HFFc6 (cell line): ENCODE results near the gene D2HGDH. TPM values are rescaled to one million over a fixed set of nuclear protein-coding genes. Genes with fewer than 3 reads are reported as not detected.

ENCODE experiments used
- DNase-seq: peaks from one replicate; pipeline ENCODE4 v3.0.0-alpha.2; 2018
- H3K27ac Mint-ChIP-seq: 2 replicates; pipeline ENCODE4 v1.8.0; 2020; ENCODE audit warnings: mild to moderate bottlenecking, mixed read lengths
- H3K27me3 Mint-ChIP-seq: 2 replicates; pipeline ENCODE4 v1.8.0; 2021; ENCODE audit warnings: mild to moderate bottlenecking, moderate library complexity, mixed read lengths; ENCODE audit not compliant: insufficient read depth
- H3K36me3 Mint-ChIP-seq: 2 replicates; pipeline ENCODE4 v1.8.0; 2021; ENCODE audit warnings: low read depth, mixed read lengths
- H3K4me1 Mint-ChIP-seq: 2 replicates; pipeline ENCODE4 v1.8.0; 2020; ENCODE audit warnings: low read depth, mixed read lengths
- H3K4me3 Mint-ChIP-seq: 2 replicates; pipeline ENCODE4 v1.8.0; 2020; ENCODE audit warnings: mild to moderate bottlenecking, moderate library complexity, mixed read lengths
- H3K9me3 Mint-ChIP-seq: 2 replicates; pipeline ENCODE4 v1.8.0; 2020; ENCODE audit warnings: mild to moderate bottlenecking, mixed read lengths
- CTCF ChIP-seq: fragments of 200-600 bp; sonication (generic); IDR thresholded peaks from 2 replicates; pipeline ENCODE4 v1.5.0; 2021; ENCODE audit warnings: antibody characterized with exemption, mild to moderate bottlenecking
- total RNA-seq, 6 experiments: library from RNA; stranded (reverse); fragmentation: NEBNext Ultra II Directional; extraction: Animal tissue kit (Norgen Biotek cat#: 25700); gene quantifications; 2 replicates in 1 of 6; 3 replicates in 5 of 6; pipeline ENCODE4 v1.2.3, GENCODE V29; 2021

D2HGDH gene
- total RNA-seq, 6 experiments from 2014 or later = 14.0 to 21.6 (median 16.4) TPM

GRCh38 chr2:241794250-241794823, 59.9 kb downstream of the D2HGDH start:
- peaks cover 16% of the 10 kb centered on the region for H3K27me3 Mint-ChIP-seq

GRCh38 chr2:241795021-241795999, 60.9 kb downstream of the D2HGDH start:
- Mint-ChIP-seq H3K27me3 (peaks cover 17% of the 10 kb centered on the region), H3K9me3 (no peaks in the 10 kb centered on the region; the same call in 1 of the 2 replicates), H3K36me3 (no peaks in the 10 kb centered on the region), H3K27ac (no peak overlapping the region), H3K4me3 (no peak overlapping the region), H3K4me1 (no peaks in the 10 kb centered on the region)
- no peak for DNase-seq
- TF ChIP-seq CTCF = no peak

More at GRCh38 chr2:241794250-241794823, 59.9 kb downstream of the D2HGDH start:
- Mint-ChIP-seq H3K4me1 (no peaks in the 10 kb centered on the region), H3K9me3 (no peaks in the 10 kb centered on the region; the same call in 1 of the 2 replicates), H3K36me3 (no peaks in the 10 kb centered on the region; the same call in 1 of the 2 replicates), H3K4me3 (no peak overlapping the region), H3K27ac (no peak overlapping the region)
- no peak for TF ChIP-seq CTCF
- DNase-seq = no peak

GRCh38 chr2:241796209-241796608, 61.8 kb downstream of the D2HGDH start:
- no peak for TF ChIP-seq CTCF
- no peaks in the 10 kb centered on the region for H3K4me1 Mint-ChIP-seq
- H3K27ac Mint-ChIP-seq = no peak overlapping the region
- peaks cover 16% of the 10 kb centered on the region for H3K27me3 Mint-ChIP-seq
- no peak overlapping the region for H3K4me3 Mint-ChIP-seq
- H3K9me3 Mint-ChIP-seq = no peaks in the 10 kb centered on the region
- H3K36me3 Mint-ChIP-seq = no peaks in the 10 kb centered on the region
- no peak for DNase-seq

GRCh38 chr2:241796610-241797138, 62.2 kb downstream of the D2HGDH start:
- no peaks in the 10 kb centered on the region for H3K36me3 Mint-ChIP-seq
- no peaks in the 10 kb centered on the region for H3K4me1 Mint-ChIP-seq
- H3K9me3 Mint-ChIP-seq = no peaks in the 10 kb centered on the region
- H3K4me3 Mint-ChIP-seq = no peak overlapping the region
- H3K27ac Mint-ChIP-seq = no peak overlapping the region
- H3K27me3 Mint-ChIP-seq = peaks cover 16% of the 10 kb centered on the region
- no peak for DNase-seq
- no peak for TF ChIP-seq CTCF

GRCh38 chr2:241797441-241798080, 63.1 kb downstream of the D2HGDH start:
- no peaks in the 10 kb centered on the region for H3K9me3 Mint-ChIP-seq
- no peaks in the 10 kb centered on the region for H3K4me1 Mint-ChIP-seq
- no peak for DNase-seq
- no peak overlapping the region for H3K27ac Mint-ChIP-seq
- H3K4me3 Mint-ChIP-seq = no peak overlapping the region
- no peaks in the 10 kb centered on the region for H3K36me3 Mint-ChIP-seq
- H3K27me3 Mint-ChIP-seq = peaks cover 16% of the 10 kb centered on the region
- no peak for TF ChIP-seq CTCF
